ENCODE data around the gene WDR82.

Gene WDR82

GRCh38 chr3:52253314-52254304 is 24.8 kb downstream of the WDR82 start:
- peak; percentile 95 for DNase-seq

- no peak for DNase-seq
Measured at GRCh38 chr3:52250122-52250521, 28.3 kb downstream of the WDR82 start.

GRCh38 chr3:52249683-52250082 is 28.8 kb downstream of the WDR82 start:
- DNase-seq = no peak

- DNase-seq = no peak
Measured at GRCh38 chr3:52248816-52249547, 29.5 kb downstream of the WDR82 start.

GRCh38 chr3:52248165-52248541 is 30.3 kb downstream of the WDR82 start:
- DNase-seq = no peak

- no peak for DNase-seq
Measured at GRCh38 chr3:52247409-52248164, 30.9 kb downstream of the WDR82 start.

GRCh38 chr3:52246728-52247408 is 31.6 kb downstream of the WDR82 start:
- DNase-seq = no peak

- no peak for DNase-seq
Measured at GRCh38 chr3:52246264-52246620, 32.2 kb downstream of the WDR82 start.

GRCh38 chr3:52245322-52246263 is 32.9 kb downstream of the WDR82 start, which contains the start of gene PPM1M:
Gene PPM1M, plus strand, starts transcription at chr3:52245759. Its CDS starts 66 bp downstream, at chr3:52245825.
- DNase-seq = peak; percentile 83

GRCh38 chr3:52243791-52244628 is 34.4 kb downstream of the WDR82 start:
- DNase-seq = no peak

- DNase-seq = no peak
Measured at GRCh38 chr3:52242039-52242438, 36.4 kb downstream of the WDR82 start.

- DNase-seq = no peak
Measured at GRCh38 chr3:52240886-52241370, 37.5 kb downstream of the WDR82 start.

- DNase-seq = peak; percentile 43
Measured at GRCh38 chr3:52240059-52240885, 38.2 kb downstream of the WDR82 start.

GRCh38 chr3:52238761-52239701 is 39.4 kb downstream of the WDR82 start, which contains the start of gene TWF2:
Gene TWF2, minus strand, starts transcription at chr3:52239158. Its CDS starts 142 bp downstream, at chr3:52239016.
- DNase-seq = peak; percentile 88

- DNase-seq = no peak
Measured at GRCh38 chr3:52238193-52238760, 40.2 kb downstream of the WDR82 start.

- no peak for DNase-seq
Measured at GRCh38 chr3:52237657-52238172, 40.7 kb downstream of the WDR82 start.

GRCh38 chr3:52237006-52237656 is 41.3 kb downstream of the WDR82 start:
- no peak for DNase-seq
